GM18526 (cell line): ENCODE data around the gene CCL1.

Experiments
- POLR2A ChIP-seq: IDR thresholded peaks from 3 replicates; pipeline ENCODE4 v1.6.1; 2011; ENCODE audit not compliant: insufficient read length; ENCODE audit errors: extremely low read depth

Gene CCL1, protein sequence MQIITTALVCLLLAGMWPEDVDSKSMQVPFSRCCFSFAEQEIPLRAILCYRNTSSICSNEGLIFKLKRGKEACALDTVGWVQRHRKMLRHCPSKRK

DNA sequence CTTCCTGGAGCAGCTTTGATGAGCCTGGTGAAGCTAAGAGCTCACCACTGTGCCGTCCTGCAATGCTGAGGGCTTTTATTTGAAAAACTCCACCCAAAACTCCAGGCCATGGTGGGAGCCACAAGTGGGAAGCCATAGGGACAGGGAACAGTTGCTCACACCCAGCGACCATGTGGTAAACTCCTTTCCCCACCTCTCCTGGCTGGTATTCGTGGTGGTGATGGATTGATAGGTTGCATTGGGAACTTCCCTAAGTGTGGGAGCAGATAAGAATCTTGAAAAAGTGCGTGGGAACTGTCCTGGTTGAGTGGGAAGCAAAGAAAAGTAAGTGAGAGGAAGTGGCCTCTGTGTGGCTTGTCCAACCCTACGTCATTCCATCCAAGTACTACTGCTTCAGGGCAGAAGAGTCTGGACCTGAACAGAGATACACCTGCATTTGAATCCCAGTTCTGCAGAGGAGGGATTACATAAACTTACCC is at the start of gene CCL1:
TSS of gene CCL1 (minus strand) at position 51 of the 479 bp plus-strand sequence. CDS start 72 bp downstream, outside the sequence.
- no peak for TF ChIP-seq POLR2A

DNA sequence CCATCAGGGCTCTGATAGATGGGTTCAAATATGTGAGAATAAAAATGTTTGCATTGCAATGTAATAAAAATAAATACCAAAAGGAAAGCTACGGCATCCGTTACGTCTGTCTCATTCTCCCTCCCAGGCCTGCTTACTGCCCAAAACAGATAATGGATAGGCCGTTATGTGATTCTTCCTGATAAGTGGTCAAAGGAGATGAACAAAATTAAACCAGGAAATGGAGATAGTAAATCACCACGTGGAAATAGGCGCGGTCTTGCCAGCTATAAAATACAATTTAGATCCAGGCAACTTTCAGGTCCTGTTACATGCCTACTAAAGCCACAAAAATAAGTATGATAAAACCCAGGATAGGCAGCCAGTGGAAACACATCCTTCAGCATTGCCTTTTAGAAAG is 49.5 kb upstream of the CCL1 start:
- TF ChIP-seq POLR2A: no peak

DNA sequence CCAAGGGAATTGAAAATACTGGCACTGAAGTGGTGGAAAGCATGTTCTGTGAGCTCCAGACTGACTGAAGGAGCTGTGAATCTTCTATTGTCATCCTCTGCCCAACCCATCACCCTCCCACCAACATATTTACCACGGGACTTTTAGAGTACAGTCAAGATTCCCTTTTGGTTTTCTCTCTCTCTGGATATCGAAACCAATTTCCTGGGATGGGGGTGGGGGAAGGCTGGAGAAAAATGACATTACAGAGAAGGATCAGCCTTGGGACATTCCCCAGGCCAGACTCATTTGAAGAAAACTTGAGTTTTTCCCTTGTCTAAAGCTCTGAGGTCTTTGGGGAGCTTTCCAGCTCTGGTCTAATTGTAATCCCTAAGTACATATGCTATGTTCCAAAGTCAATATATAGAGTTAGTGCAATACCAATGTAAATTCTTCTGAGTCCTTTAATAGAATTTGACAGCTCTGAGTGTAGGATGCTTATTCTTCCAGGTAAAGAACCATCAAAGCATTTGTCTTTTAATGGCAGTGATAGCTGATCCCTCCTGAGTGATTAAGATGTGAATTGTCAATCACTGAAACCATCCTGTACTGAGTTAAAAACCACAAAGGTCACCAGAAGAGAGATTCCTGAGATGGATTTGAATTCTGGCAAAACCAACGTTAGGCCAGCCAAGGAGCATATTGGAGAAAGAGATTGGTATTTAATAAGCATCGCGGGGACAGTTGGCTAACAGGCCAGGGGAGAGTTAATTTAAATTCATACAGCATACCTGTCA is 48.8 kb upstream of the CCL1 start:
- TF ChIP-seq POLR2A: no peak

DNA sequence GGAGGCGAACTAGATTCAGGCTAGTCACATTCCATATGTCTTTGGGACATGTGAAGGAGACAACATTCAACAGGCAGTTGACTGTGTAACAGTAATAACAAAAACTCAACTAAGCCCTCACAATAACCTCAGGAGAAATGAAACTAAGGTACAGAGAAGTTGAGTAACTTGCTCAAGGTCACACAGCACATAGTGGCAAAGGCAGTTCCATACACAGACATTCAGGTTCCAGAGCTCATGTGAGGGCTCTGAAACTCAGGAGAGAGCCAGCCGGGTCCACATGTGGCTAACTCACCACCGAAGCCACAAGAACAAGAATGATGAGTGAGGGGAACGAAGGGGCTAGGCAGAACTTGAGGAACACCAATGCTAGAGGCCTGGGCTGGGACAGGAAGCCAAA is 46.3 kb upstream of the CCL1 start:
- no peak for TF ChIP-seq POLR2A

DNA sequence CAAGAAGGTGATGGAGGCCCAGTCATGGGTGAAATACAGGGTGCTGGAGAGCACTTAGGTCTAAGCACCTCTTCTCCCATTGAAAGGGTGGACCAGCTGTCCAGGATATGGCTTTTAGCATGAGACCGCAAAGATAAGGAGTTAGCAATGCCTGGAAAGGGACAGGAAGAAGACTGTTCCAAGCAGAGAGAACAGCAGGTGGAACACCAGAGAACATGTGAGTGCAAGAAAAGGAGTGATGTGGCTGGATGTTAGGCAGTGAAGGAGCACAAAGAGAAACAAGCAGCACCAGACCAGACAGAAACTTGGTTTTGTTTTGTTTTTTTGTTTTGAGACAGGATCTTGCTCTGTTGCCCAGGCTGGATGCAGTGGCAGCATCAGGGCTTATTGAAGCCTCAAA is 45.4 kb upstream of the CCL1 start:
- no peak for TF ChIP-seq POLR2A

DNA sequence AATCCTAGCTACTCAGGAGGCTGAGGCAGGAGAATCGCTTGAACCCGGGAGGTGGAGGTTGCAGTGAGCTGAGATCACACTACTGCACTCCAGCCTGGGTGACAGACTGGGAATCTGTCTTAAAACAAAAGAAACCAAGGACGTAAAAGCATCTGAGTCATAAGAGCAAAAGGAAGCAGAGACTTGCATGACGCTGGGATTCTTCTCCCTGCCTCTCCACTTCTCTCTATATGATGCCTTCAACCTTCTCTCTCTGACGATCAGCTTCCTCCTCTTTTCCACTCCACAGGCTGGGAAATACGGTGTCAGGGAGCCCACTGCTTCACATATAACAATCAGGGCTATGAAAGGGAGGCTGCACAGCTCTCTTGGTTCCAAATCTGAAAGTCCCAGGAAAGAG is 43.2 kb upstream of the CCL1 start:
- TF ChIP-seq POLR2A: no peak

DNA sequence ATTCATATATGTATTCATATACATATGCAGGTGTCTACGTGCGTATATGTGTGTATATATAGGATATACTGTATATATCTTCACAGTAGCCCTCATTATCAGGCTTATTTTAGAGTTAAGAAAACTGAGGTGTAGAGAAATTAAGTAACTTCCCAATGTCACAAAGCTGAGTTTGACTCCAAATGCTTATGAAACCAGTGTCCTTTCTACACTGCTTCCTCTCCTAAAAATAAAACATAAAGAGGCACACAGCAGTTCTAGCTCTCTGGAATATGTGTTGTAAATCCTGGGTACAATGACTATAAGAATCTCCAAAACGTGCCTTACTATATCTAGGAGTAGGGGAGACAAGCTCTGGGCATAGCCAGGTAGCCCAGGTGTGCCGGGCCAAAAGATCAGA is 40.0 kb upstream of the CCL1 start:
- no peak for TF ChIP-seq POLR2A

DNA sequence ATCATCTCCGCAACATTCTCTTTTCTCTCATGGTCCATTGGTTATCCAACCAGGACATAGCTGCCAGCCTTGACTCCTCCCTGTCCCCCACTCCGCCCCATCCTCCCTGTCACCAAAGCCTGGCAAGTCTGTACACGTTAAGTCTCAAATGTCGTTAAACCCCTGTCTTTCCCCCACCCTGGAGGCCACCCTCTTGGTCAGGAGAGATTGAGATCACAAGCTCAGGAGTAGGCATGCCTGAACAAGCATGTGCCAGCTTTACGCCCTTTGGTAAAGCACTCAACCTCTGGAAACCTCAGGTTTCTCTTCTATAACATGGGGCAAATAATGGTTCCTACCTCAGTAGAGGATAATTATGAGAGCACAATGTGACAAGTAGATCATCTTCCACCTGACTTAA is 38.1 kb upstream of the CCL1 start:
- TF ChIP-seq POLR2A: no peak

DNA sequence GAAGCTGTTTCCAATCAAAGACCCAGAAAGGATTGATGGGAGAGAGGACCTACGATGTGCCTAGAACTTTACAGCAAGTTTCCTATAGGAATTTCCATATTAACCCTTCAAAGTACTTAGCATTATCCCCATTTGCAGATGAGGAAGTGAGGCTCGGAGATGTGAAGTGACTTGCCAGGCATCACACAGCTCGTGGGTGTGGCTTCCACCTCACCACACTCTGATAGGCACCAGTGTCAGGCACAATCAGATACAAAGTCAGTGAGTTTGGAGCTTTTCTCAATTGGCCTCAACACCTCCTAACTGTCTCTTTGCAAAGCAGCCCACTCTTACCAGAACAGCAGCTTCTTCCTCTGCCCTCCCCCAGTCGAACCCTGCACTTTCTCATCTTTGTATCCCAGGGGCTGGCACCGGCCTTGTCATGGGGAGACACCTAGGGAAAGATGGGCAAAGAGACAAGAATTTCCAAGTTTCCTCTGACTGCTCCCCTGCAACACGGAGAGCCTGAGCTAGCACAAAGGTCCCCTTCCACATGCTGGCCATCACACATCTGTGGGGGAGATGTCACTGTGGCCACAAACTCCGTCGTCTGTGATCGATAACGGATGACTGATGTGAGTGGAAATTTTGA is 37.4 kb upstream of the CCL1 start:
- no peak for TF ChIP-seq POLR2A

DNA sequence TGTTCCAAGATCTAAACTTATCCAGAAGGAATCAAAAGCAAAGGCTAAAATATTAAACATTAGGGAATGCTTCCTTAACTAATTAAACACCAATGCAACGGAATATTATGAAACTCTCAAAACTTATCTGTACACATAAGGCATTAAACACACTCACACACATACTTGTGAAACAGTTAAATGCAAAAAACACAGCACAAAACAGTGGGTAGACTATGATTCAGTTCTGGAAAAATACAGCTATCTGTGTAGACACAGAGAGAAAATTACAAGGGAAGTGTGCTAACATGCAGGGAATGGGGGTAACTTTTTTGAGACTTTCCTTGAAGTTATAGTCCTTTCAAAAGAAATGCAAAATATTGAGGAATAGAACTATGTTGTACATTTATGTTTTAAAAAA is 36.7 kb upstream of the CCL1 start:
- no peak for TF ChIP-seq POLR2A

DNA sequence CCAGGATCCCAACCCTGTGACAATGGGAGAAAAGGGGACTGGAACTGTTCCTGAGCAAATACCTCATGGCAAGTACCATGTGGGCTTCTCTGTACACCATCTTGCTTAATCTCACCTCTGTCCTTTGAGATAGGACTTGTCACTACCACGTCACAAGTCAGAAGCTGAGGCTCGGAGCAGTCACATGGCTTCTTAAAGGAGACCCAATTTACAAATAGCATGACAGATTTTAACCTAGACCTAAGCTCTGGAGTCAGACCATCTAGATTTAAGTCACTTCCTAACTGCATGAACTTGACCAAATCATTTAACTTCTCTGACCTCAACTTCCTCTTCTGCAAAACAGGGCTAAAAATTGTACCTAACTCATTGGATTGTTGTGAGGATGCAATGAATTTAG is 36.0 kb upstream of the CCL1 start:
- no peak for TF ChIP-seq POLR2A

DNA sequence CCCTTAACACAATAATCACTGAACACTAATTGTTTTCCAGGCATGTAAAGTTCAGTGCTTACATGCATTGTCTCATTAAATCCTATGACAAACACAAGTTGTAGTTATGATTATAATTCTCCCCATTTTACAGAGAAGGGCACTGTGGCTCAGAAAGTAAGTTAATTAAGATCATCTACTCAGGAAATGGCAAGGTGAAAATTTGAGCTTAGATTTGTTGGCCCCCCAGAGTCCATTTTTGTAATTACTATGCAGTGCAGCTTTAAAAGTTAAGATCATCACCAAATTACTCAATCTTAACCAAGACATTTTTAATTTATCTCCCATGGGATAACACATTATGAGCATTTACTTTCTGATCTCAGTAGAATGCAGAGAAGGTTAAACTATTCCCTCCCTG is 34.2 kb upstream of the CCL1 start:
- no peak for TF ChIP-seq POLR2A

DNA sequence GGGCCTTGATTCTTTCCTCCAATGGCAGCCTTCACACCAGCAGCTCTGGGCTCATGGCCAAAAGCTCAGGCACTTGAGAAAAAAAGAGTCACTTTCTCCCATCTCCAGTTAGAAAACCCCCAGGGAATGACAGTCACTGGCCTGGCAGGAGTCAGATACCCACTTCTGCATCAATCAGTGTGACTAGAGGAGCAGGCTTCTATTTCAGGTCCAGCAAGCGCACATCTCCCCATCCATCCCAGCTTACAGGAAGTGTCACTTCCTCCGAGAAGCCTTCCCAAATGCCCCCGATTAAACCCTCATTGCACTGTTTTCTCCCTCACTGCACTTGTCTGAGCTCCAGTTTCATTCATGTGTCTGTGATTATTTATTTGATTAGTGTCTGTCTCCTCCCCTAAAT is 30.4 kb upstream of the CCL1 start:
- TF ChIP-seq POLR2A: no peak

DNA sequence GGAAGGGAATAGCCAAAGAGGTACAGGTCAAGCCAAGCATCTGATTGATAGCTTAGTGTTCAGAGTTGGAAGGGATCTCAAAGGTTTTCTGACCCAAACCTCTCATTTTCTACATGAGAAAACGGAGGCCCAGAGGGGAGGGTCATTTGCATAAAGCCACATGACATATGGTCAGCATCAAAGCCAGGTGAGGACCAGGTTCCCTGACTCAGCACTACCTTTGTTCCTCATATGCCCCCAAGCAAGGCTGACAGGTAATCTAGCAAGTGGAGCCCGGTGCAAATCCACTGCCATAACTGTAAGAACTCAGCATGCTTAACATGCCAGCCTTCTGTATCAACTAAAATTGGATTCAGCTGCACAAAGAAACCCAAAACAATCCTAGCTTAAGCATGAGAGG is 28.2 kb upstream of the CCL1 start:
- TF ChIP-seq POLR2A: no peak

DNA sequence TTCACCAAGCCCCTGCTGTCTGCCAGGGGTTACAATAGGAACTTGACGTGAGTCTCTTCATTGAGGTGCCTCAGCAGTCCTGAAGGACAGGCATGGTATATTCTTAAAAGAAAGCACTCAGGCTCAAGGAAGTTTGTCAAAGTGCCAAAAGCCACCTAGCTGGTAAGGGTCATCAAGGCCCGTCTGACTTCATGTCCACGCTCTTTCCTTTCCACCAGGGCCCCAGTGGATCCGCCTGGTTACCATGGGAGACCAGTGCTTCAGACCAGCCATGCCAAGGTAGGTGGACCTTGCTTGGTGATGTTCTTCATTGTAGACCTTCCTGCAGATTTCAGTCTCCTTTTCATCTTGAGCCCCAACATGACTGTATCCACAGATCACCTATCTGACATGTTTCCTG is 27.6 kb upstream of the CCL1 start:
- no peak for TF ChIP-seq POLR2A

DNA sequence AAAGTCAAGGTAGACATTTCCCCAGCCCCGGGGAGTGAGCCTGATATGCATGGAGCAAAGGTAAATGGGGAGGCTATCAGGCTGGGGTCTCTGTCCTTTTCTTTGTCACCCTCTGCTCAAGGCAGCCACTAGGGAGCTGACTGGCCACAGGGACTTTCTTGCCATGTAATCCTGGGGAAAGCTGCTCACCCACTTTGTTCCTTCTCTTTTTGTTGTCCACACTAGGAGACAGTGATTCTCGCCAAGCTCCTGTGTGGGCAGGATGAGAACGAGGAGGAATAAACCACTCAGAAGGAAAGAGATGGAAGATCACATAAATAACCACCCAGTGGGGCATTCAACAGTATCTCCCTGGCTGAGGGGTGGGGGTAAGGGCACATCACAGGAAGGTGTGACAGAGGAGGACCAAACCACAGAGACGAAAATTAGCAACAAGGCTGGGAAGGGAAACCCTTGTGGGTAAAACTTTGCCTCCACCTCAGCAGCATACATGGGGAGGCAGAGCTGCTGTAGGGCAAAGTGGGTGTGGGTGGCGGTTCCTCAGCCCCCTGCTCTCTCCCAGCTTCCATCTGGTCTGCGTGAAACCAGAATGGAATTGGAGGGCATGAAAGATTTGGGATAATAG is 26.2 kb upstream of the CCL1 start:
- no peak for TF ChIP-seq POLR2A
